Colonic mucosa (tissue), 4 donors: ENCODE data around the gene TOP2B. TPM values are rescaled to one million over a fixed set of nuclear protein-coding genes. Genes with fewer than 3 reads are reported as not detected.

Experiments
- DNase-seq: peaks from one replicate; pipeline ENCODE4 v3.0.0-alpha.2; 2020
- H3K27ac ChIP-seq: fragments of 200-600 bp; one replicate; pipeline ENCODE4 v1.8.0; 2021
- H3K27me3 ChIP-seq: fragments of 200-600 bp; one replicate; pipeline ENCODE4 v1.8.0; 2021
- H3K36me3 ChIP-seq: fragments of 200-600 bp; one replicate; pipeline ENCODE4 v1.8.0; 2021
- H3K4me1 ChIP-seq: fragments of 200-600 bp; one replicate; pipeline ENCODE4 v1.8.0; 2021; ENCODE audit warnings: mild to moderate bottlenecking
- H3K4me3 ChIP-seq: fragments of 200-600 bp; one replicate; pipeline ENCODE4 v1.8.0; 2021
- H3K9ac ChIP-seq, 2 donors: one replicate each; pipeline ENCODE4 v1.7.0; 2013; ENCODE audit warnings: control low read depth in 2 of 2, low read depth in 2 of 2, low read length in 2 of 2
- H3K9me3 ChIP-seq: fragments of 200-600 bp; one replicate; pipeline ENCODE4 v1.8.0; 2021
- CTCF ChIP-seq: fragments of 200-600 bp; IDR thresholded peaks from one replicate; pipeline ENCODE4 v1.8.0; 2022; ENCODE audit warnings: antibody characterized with exemption, mild to moderate bottlenecking
- intact Hi-C: fragments of 100-400 bp; cut with DNase I; formaldehyde crosslinking; loops from one replicate; pipeline ENCODE4 v1.14.1; 2022
- total RNA-seq, 2 donors: library from RNA; stranded (reverse); fragmentation: NEBNext Ultra II Directional in 1 of 2; extraction: Animal tissue kit (Norgen Biotek cat#: 25700) in 1 of 2; gene quantifications; one replicate each; pipeline ENCODE4 v1.2.1, GENCODE V29; 2021
- donor health status: healthy.
- donor health status: DM: no; HTN: no; CAD: no.
- donor health status: DM: no; HTN: no; CAD: no.

TOP2B gene
- total RNA-seq, 2 donors from 2014 or later: 105 TPM

GRCh38 chr3:25592510-25592968 is 72.2 kb downstream of the TOP2B start:
- no peaks in the 10 kb centered on the region for H3K9me3 ChIP-seq
- intact Hi-C loops: loop anchor here (5.0 kb wide), 2 partner anchors 630 to 820 kb away; no protein-coding TSS in a partner anchor
- no peaks in the 10 kb centered on the region for H3K27me3 ChIP-seq
- H3K27ac ChIP-seq: no peak overlapping the region
- H3K36me3 ChIP-seq: no peaks in the 10 kb centered on the region
- H3K4me3 ChIP-seq: no peak overlapping the region
- H3K4me1 ChIP-seq: no peaks in the 10 kb centered on the region
- no peak overlapping the region for H3K9ac ChIP-seq
- TF ChIP-seq CTCF: no peak
- no peak for DNase-seq

DNA sequence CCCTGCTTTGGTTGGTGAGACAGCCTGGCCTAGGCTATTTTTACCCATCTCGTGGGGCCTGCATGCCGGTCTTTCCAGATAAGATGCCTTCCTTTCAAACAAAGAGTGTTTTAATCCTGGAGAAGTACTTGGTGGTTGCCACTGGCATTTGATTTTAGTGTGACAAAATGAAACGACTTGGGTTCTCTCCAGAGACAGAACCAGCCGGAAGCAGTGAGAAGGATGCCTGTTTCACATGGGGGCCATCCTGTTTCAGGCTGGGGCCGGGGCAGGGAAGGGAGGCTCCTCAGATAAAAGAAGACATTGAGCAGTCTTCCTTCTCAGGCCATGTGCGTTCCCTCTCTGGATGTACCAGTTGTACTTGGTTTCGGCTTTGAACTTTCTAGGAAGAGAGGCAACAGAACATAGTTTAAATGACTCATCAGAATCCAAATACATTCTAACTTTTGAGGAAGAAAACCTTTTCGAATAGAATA is 74.9 kb downstream of the TOP2B start:
- Histone ChIP-seq H3K36me3 (no peaks in the 10 kb centered on the region), H3K4me1 (no peaks in the 10 kb centered on the region), H3K4me3 (no peak overlapping the region), H3K27me3 (no peaks in the 10 kb centered on the region), H3K9ac (no peak overlapping the region), H3K9me3 (no peaks in the 10 kb centered on the region), H3K27ac (no peak overlapping the region)
- DNase-seq: no peak
- no peak for TF ChIP-seq CTCF
- intact Hi-C loops: loop anchor here (5.0 kb wide), 2 partner anchors 628 to 818 kb away; no protein-coding TSS in a partner anchor

GRCh38 chr3:25589104-25589782 is 75.5 kb downstream of the TOP2B start:
- no peaks in the 10 kb centered on the region for H3K9me3 ChIP-seq
- H3K36me3 ChIP-seq: no peaks in the 10 kb centered on the region
- no peak overlapping the region for H3K4me3 ChIP-seq
- intact Hi-C loops: no loop called here
- no peak for DNase-seq
- H3K27me3 ChIP-seq: no peaks in the 10 kb centered on the region
- no peak overlapping the region for H3K27ac ChIP-seq
- no peak overlapping the region for H3K9ac ChIP-seq
- H3K4me1 ChIP-seq: no peaks in the 10 kb centered on the region
- TF ChIP-seq CTCF: no peak

DNA sequence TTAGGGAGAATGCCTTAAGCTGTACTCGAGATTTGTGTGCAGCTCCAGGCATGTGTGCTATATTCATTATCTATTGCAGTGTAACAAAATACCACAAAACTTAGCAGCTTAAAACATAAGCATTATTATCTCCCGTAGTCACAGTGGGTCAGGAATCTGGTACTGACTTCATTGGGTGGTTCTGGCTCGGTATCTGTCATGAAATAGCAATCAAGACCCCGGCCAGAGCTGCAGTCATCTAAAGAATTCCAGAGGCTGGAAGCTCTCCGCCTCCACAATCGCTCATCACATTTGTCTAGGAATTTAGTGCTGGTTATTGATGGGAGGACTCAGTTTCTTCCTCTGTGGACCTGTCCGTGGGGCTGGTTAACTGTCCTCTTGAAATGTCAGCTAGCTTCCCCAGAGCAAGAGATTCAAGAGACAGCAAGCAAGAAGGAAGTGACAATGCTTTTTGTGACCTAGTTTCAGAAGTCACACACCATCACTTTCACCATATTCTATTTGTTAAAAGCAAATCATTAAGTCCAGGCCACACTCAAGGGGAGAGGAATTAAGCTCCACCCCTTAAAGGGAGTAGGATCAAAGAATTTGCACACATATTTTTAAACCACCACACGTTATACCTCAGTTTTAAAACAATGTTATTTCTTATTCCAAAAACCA is 76.1 kb downstream of the TOP2B start:
- Histone ChIP-seq H3K4me1 (no peaks in the 10 kb centered on the region), H3K36me3 (no peaks in the 10 kb centered on the region), H3K9me3 (no peaks in the 10 kb centered on the region), H3K27me3 (no peaks in the 10 kb centered on the region), H3K9ac (no peak overlapping the region), H3K27ac (no peak overlapping the region), H3K4me3 (no peak overlapping the region)
- intact Hi-C loops: no loop called here
- no peak for DNase-seq
- no peak for TF ChIP-seq CTCF

GRCh38 chr3:25587975-25588374 is 76.7 kb downstream of the TOP2B start:
- Histone ChIP-seq H3K9ac (no peak overlapping the region), H3K36me3 (no peaks in the 10 kb centered on the region), H3K4me1 (no peaks in the 10 kb centered on the region), H3K27me3 (no peaks in the 10 kb centered on the region), H3K4me3 (no peak overlapping the region), H3K27ac (no peak overlapping the region), H3K9me3 (no peaks in the 10 kb centered on the region)
- intact Hi-C loops: no loop called here
- TF ChIP-seq CTCF: no peak
- DNase-seq: no peak
